Caco-2 (cell line): ENCODE results near the gene BABAM2. TPM values are rescaled to one million over a fixed set of nuclear protein-coding genes. Genes with fewer than 3 reads are reported as not detected.
A peak's percentile ranks its signal among the peaks of the same experiment; 100 is the strongest.

ENCODE experiments used
- BruUV-seq: library from RNA; stranded (reverse); fragments of 400-500 nt; replicated peaks from 2 replicates; lab custom pipeline; 2021; lab: Mats Ljungman, UMichigan
- CTCF ChIA-PET: fragments of 300-600 bp; sonication (Branson Sonifier 250); formaldehyde crosslinking; loops from one replicate; lab custom pipeline; 2022; ENCODE audit warnings: antibody characterized with exemption; lab: Charles Lee
- POLR2A ChIA-PET: fragments of 300-600 bp; sonication (Branson Sonifier 250); formaldehyde crosslinking; loops from one replicate; lab custom pipeline; 2022; ENCODE audit warnings: antibody characterized with exemption; lab: Charles Lee
- DNase-seq, 2 experiments: peaks; one replicate each; pipeline versions ENCODE4 v3.0.0 to v3.0.0-alpha.2; 2020 to 2022
- H3K27me3 ChIP-seq: replicated peaks from 2 replicates; pipeline ENCODE4 v1.6.0; 2011; ENCODE audit warnings: low read length; ENCODE audit not compliant: control insufficient read depth, insufficient read depth
- H3K36me3 ChIP-seq: 2 replicates; pipeline ENCODE4 v1.5.1; 2011; ENCODE audit warnings: low read length; ENCODE audit not compliant: control insufficient read depth, insufficient read depth
- H3K4me1 ChIP-seq: fragments of 250-450 bp; sonication (Bioruptor Pico); 2 replicates; pipeline ENCODE4 v1.5.1; 2020; ENCODE audit warnings: mild to moderate bottlenecking
- H3K4me3 ChIP-seq: 2 replicates; pipeline ENCODE4 v1.5.1; 2011; ENCODE audit warnings: low read depth, mild to moderate bottlenecking, control low read depth, low read length
- H3K9me3 ChIP-seq: fragments of 250-450 bp; sonication (Bioruptor Pico); 2 replicates; pipeline ENCODE4 v1.5.1; 2020; ENCODE audit warnings: mild to moderate bottlenecking, moderate library complexity
- H3K27ac Mint-ChIP-seq: one replicate; pipeline ENCODE4 v1.8.0; 2022; ENCODE audit warnings: mixed read lengths; ENCODE audit not compliant: unreplicated experiment
- H3K27me3 Mint-ChIP-seq: one replicate; pipeline ENCODE4 v1.8.0; 2022; ENCODE audit warnings: mixed read lengths; ENCODE audit not compliant: insufficient read depth, unreplicated experiment
- H3K36me3 Mint-ChIP-seq: one replicate; pipeline ENCODE4 v1.8.0; 2022; ENCODE audit warnings: mild to moderate bottlenecking, mixed read lengths; ENCODE audit not compliant: insufficient read depth, unreplicated experiment
- H3K4me1 Mint-ChIP-seq: one replicate; pipeline ENCODE4 v1.8.0; 2022; ENCODE audit warnings: low read depth, mixed read lengths; ENCODE audit not compliant: unreplicated experiment
- H3K4me3 Mint-ChIP-seq: one replicate; pipeline ENCODE4 v1.8.0; 2022; ENCODE audit warnings: mild to moderate bottlenecking, moderate library complexity, mixed read lengths; ENCODE audit not compliant: unreplicated experiment
- H3K9me3 Mint-ChIP-seq: one replicate; pipeline ENCODE4 v1.8.0; 2022; ENCODE audit warnings: mixed read lengths; ENCODE audit not compliant: unreplicated experiment
- intact Hi-C: fragments of 100-400 bp; cut with micrococcal nuclease; formaldehyde crosslinking; loops from one replicate; pipeline ENCODE4 v1.10.0; 2022; ENCODE audit not compliant: unreplicated experiment
- total RNA-seq: library from RNA; stranded (reverse); gene quantifications from 2 replicates; pipeline ENCODE4 v1.2.3, GENCODE V29; 2022
- TF ChIP-seq, protein P1 (sequence below), 2 experiments: fragments of 200-600 bp in 1 of 2; IDR thresholded peaks; 1 replicate in 1 of 2; 2 replicates in 1 of 2; pipeline versions ENCODE4 v1.5.1 to v1.8.0; 2011 to 2022; ENCODE audit warnings: antibody characterized with exemption in 1 of 2, control low read depth in 1 of 2, inconsistent platforms in 1 of 2, low read depth in 1 of 2, low read length in 1 of 2, mild to moderate bottlenecking in 1 of 2, moderate library complexity in 1 of 2; ENCODE audit not compliant: insufficient read depth in 1 of 2, severe bottlenecking in 1 of 2, unreplicated experiment in 1 of 2

Gene BABAM2
- total RNA-seq, 1 experiment from 2014 or later, result 57.3 TPM

DNA sequence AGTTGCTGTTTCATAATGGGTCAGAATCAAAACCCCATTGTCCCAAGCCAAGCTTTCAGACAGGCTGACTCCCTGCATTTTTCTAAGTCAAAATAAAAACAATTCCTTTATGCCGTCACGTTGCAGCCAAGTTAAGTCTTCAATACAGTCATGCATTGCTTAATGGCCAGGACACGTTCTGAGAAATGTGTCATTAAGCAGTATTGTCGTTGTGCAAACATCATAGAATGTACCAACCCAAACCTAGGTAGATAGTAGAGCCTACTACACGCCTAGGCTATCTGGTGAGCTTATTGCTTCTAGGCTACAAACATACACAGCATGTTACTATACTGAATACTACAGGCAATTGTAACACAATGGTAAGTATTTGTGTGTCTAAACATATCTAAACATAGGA, 341.8 kb downstream of the BABAM2 start:
- no peak overlapping the region for H3K4me3 Mint-ChIP-seq
- no peak for DNase-seq
- peaks cover 26% of the 10 kb centered on the region for H3K4me1 Mint-ChIP-seq
- intact Hi-C loops, result no loop called here
- BruUV-seq, result no TSS peak
- Histone ChIP-seq H3K36me3 (no peaks in the 10 kb centered on the region), H3K4me3 (no peak overlapping the region), H3K9me3 (no peaks in the 10 kb centered on the region), H3K27me3 (no peaks in the 10 kb centered on the region), H3K4me1 (peaks cover 24% of the 10 kb centered on the region)
- POLR2A ChIA-PET, result no interaction called here
- no peaks in the 10 kb centered on the region for H3K27me3 Mint-ChIP-seq
- H3K36me3 Mint-ChIP-seq, result peaks cover 5% of the 10 kb centered on the region
- no peaks in the 10 kb centered on the region for H3K9me3 Mint-ChIP-seq
- TF ChIP-seq, protein P1, sequence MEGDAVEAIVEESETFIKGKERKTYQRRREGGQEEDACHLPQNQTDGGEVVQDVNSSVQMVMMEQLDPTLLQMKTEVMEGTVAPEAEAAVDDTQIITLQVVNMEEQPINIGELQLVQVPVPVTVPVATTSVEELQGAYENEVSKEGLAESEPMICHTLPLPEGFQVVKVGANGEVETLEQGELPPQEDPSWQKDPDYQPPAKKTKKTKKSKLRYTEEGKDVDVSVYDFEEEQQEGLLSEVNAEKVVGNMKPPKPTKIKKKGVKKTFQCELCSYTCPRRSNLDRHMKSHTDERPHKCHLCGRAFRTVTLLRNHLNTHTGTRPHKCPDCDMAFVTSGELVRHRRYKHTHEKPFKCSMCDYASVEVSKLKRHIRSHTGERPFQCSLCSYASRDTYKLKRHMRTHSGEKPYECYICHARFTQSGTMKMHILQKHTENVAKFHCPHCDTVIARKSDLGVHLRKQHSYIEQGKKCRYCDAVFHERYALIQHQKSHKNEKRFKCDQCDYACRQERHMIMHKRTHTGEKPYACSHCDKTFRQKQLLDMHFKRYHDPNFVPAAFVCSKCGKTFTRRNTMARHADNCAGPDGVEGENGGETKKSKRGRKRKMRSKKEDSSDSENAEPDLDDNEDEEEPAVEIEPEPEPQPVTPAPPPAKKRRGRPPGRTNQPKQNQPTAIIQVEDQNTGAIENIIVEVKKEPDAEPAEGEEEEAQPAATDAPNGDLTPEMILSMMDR (IDR thresholded peaks at IDR 0.05; ENCODE audit: insufficient read depth in 1 of 2, low read depth in 1 of 2, low read length in 1 of 2, severe bottlenecking in 1 of 2, unreplicated experiment in 1 of 2), result no peak
- CTCF ChIA-PET, result no interaction called here
- H3K27ac Mint-ChIP-seq, result no peak overlapping the region

DNA sequence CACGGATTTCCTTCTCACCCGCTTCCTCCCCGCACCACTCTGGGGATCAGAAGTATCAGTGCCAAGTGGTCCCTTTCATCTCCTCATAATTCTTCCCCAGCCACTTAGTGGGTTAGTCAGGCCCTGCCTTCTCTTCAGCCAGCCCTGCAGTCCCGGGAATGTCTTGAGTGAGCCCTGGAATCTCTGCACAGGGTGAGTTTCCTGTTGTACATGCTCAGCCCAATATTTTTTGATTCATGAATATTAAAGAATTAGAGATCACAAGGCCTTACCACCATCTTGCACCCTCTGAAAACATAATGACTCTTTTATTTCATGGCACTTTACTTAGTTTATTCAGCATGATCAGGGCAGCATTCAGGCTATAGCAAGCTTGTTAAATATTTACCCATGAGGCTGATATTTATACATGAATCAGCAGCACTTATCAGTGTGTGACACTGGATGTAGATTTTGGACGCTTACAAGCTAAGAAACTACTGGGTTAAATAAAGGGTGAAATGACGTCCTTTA, 342.7 kb downstream of the BABAM2 start:
- intact Hi-C loops, result no loop called here
- TF ChIP-seq, protein P1 (IDR thresholded peaks at IDR 0.05; ENCODE audit: insufficient read depth in 1 of 2, low read depth in 1 of 2, low read length in 1 of 2, severe bottlenecking in 1 of 2, unreplicated experiment in 1 of 2), result no peak
- peaks cover 24% of the 10 kb centered on the region for H3K4me1 ChIP-seq
- ChIA-PET POLR2A (no interaction called here), CTCF (no interaction called here)
- no peaks in the 10 kb centered on the region for H3K9me3 ChIP-seq
- H3K4me3 ChIP-seq, result no peak overlapping the region
- no peaks in the 10 kb centered on the region for H3K27me3 Mint-ChIP-seq
- H3K4me3 Mint-ChIP-seq, result no peak overlapping the region
- no peaks in the 10 kb centered on the region for H3K9me3 Mint-ChIP-seq
- no peaks in the 10 kb centered on the region for H3K36me3 Mint-ChIP-seq
- peak overlapping the region; percentile 59 for H3K27ac Mint-ChIP-seq
- no peaks in the 10 kb centered on the region for H3K27me3 ChIP-seq
- no peaks in the 10 kb centered on the region for H3K36me3 ChIP-seq
- peak in 1 of 2 experiments; percentile 19 for DNase-seq
- no TSS peak for BruUV-seq
- H3K4me1 Mint-ChIP-seq, result peaks cover 21% of the 10 kb centered on the region

DNA sequence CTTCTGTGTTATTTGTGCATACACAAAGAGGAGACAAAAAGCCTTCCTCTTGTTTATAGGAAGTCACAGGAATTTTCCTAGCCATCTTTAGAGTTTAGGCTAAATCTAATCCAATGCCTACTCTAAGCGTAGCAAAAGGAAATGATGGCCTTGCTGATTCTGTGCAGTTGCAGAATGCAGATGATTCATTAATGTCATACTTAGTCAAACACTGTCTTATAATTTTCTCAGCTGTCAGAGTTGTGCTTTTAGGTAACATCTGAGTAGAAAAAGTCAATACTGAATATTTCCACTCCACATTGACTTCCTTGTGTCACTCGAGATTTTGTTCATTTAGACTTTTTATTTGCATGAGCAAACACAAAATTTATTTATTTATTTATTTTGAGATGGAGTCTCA, 344.3 kb downstream of the BABAM2 start:
- intact Hi-C loops, result no loop called here
- ChIA-PET POLR2A (no interaction called here), CTCF (interaction anchor here (1.0 kb wide), 1 partner anchor 117 kb away, joined by 3 read pairs; no protein-coding TSS in a partner anchor)
- Mint-ChIP-seq H3K27ac (no peak overlapping the region), H3K9me3 (no peaks in the 10 kb centered on the region), H3K4me3 (no peak overlapping the region), H3K27me3 (no peaks in the 10 kb centered on the region), H3K36me3 (no peaks in the 10 kb centered on the region), H3K4me1 (peaks cover 21% of the 10 kb centered on the region)
- no peak overlapping the region for H3K4me3 ChIP-seq
- no peak for DNase-seq
- BruUV-seq, result no TSS peak
- no peaks in the 10 kb centered on the region for H3K9me3 ChIP-seq
- TF ChIP-seq, protein P1 (IDR thresholded peaks at IDR 0.05; ENCODE audit: insufficient read depth in 1 of 2, low read depth in 1 of 2, low read length in 1 of 2, severe bottlenecking in 1 of 2, unreplicated experiment in 1 of 2), result no peak
- peaks cover 24% of the 10 kb centered on the region for H3K4me1 ChIP-seq
- H3K36me3 ChIP-seq, result no peaks in the 10 kb centered on the region
- H3K27me3 ChIP-seq, result no peaks in the 10 kb centered on the region
